ENCODE data around the gene GSC2. TPM values are rescaled to one million over a fixed set of nuclear protein-coding genes. Genes with fewer than 3 reads are reported as not detected.

GSC2 gene
- total and polyA plus RNA-seq, 2 of the 4 experiments (the other 2 are of a cell fraction), result not detected

GRCh38 chr22:19175602-19176174 lies 25.6 kb upstream of the GSC2 start:
- no peak overlapping the region for H3K9ac ChIP-seq (ENCODE audit: low read depth, low read length)
- peaks cover 20% of the 10 kb centered on the region for H4K20me1 ChIP-seq (ENCODE audit: insufficient read depth, low read length)
- no peak overlapping the region for H3K4me2 ChIP-seq (ENCODE audit: low read depth, low read length)
- H2AFZ ChIP-seq (replicated peaks; ENCODE audit: low read length, poor library complexity), result no peak overlapping the region
- H3K36me3 ChIP-seq (ENCODE audit: control insufficient read depth, insufficient read depth, low read length), result peaks cover 8% of the 10 kb centered on the region
- peaks cover 33% of the 10 kb centered on the region for H3K4me1 ChIP-seq (ENCODE audit: control insufficient read depth, insufficient read depth, low read length)
- H2BK120ac ChIP-seq (ENCODE audit: low read depth, low read length), result no peak overlapping the region
- dilution Hi-C loops (cut with HindIII; ENCODE audit: low sequenced_read_pairs, unreplicated experiment) (no loop called here), in situ Hi-C loops (cut with MboI; ENCODE audit: low sequenced_read_pairs) (no loop called here), intact Hi-C loops (cut with micrococcal nuclease) (no loop called here)
- TF ChIP-seq RAD21 (IDR thresholded peaks at IDR 0.05; ENCODE audit: low read length) (no peak), SMC3 (IDR thresholded peaks at IDR 0.05; ENCODE audit: low read depth, low read length) (no peak), CEBPB (IDR thresholded peaks at IDR 0.05; ENCODE audit: low read depth, low read length) (no peak), MAZ (IDR thresholded peaks at IDR 0.05; ENCODE audit: borderline replicate concordance, low read depth, low read length) (no peak), FOS (IDR thresholded peaks at IDR 0.05; ENCODE audit: low read depth, low read length) (no peak), POLR2A (IDR thresholded peaks at IDR 0.05; ENCODE audit: low read depth, low read length) (no peak), MAFK (IDR thresholded peaks at IDR 0.05; ENCODE audit: low read depth, low read length) (no peak), NFE2L2 (IDR thresholded peaks at IDR 0.05; ENCODE audit: low read depth, low read length) (no peak)
- TF ChIP-seq, protein P1, sequence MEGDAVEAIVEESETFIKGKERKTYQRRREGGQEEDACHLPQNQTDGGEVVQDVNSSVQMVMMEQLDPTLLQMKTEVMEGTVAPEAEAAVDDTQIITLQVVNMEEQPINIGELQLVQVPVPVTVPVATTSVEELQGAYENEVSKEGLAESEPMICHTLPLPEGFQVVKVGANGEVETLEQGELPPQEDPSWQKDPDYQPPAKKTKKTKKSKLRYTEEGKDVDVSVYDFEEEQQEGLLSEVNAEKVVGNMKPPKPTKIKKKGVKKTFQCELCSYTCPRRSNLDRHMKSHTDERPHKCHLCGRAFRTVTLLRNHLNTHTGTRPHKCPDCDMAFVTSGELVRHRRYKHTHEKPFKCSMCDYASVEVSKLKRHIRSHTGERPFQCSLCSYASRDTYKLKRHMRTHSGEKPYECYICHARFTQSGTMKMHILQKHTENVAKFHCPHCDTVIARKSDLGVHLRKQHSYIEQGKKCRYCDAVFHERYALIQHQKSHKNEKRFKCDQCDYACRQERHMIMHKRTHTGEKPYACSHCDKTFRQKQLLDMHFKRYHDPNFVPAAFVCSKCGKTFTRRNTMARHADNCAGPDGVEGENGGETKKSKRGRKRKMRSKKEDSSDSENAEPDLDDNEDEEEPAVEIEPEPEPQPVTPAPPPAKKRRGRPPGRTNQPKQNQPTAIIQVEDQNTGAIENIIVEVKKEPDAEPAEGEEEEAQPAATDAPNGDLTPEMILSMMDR (conservative IDR thresholded peaks at IDR 0.05; ENCODE audit: low read depth, low read length), result no peak
- H3K79me1 ChIP-seq (ENCODE audit: low read depth in 1 of 2, low read length in 2 of 2), result peaks cover 11 to 68% of the 10 kb centered on the region in 2 experiments
- no peak overlapping the region for H2BK15ac ChIP-seq (ENCODE audit: low read depth, low read length)
- no peak overlapping the region for H4K91ac ChIP-seq (ENCODE audit: insufficient read depth, low read depth, low read length)
- no peaks in the 10 kb centered on the region for H3K27me3 ChIP-seq (ENCODE audit: control insufficient read depth, insufficient read depth, low read length)
- no peak overlapping the region for H3K27ac ChIP-seq (ENCODE audit: insufficient read depth, low read length)
- DNase-seq (no peak), ATAC-seq (ENCODE audit: low read depth) (no peak)
- H3K14ac ChIP-seq (replicated peaks; ENCODE audit: low read depth, low read length), result no peak overlapping the region
- peaks cover 13% of the 10 kb centered on the region for H3K9me1 ChIP-seq (ENCODE audit: insufficient read depth, low read length)
- H3K9me3 ChIP-seq (ENCODE audit: control insufficient read depth, insufficient read depth, low read length), result no peaks in the 10 kb centered on the region
- no peak overlapping the region for H4K5ac ChIP-seq (ENCODE audit: low read depth, low read length)
- no peak overlapping the region for H2AK9ac ChIP-seq (replicated peaks; ENCODE audit: low read depth, low read length, poor library complexity)
- H2BK20ac ChIP-seq (ENCODE audit: low read depth, low read length), result no peak overlapping the region
- no peak overlapping the region for H2AK5ac ChIP-seq (ENCODE audit: low read depth, low read length)
- ChIA-PET POLR2A (ENCODE audit: unreplicated experiment) (interaction anchor here (0.6 kb wide), 2 partner anchors 182 to 454 kb away, joined by 5 to 19 read pairs; no protein-coding TSS in a partner anchor), CTCF (no interaction called here)
- no peak overlapping the region for H3K18ac ChIP-seq (ENCODE audit: low read depth, low read length)
- TSS peak; percentile 88 for BruUV-seq (replicated peaks)
- no peak overlapping the region for H4K8ac ChIP-seq (ENCODE audit: low read depth in 2 of 2, low read length in 2 of 2)
- no peak overlapping the region for H3K23ac ChIP-seq (ENCODE audit: low read depth, low read length)
- no peak overlapping the region for H3K56ac ChIP-seq (ENCODE audit: extremely low read depth, insufficient read depth, low read length)
- 70% methylated on average over 3 of the region's 21 CpGs; no CpG with 5 or more reads in 1 of the 2 experiments for WGBS, 2 experiments (ENCODE audit: extremely low coverage in 2 of 2, insufficient read length in 1 of 2)
- no peak overlapping the region for H3K4ac ChIP-seq (ENCODE audit: low read depth, low read length)
- H2BK5ac ChIP-seq (ENCODE audit: low read depth, low read length, poor library complexity, severe bottlenecking), result no peak overlapping the region
- no peak overlapping the region for H3K4me3 ChIP-seq (ENCODE audit: insufficient read depth, low read depth, low read length)

All from IMR-90 (cell line).